BE2C (cell line): ENCODE data around the gene TSPAN5.
"Not testable (repeated sequence)": the region's sequence is repeated elsewhere in the genome, so short reads cannot be mapped to it uniquely, and the experiment has no call there.

Experiments
- DNase-seq: peaks from one replicate; pipeline ENCODE4 v3.0.0-alpha.2; 2020
- H3K27me3 ChIP-seq: fragments of 250-450 bp; sonication (Bioruptor Pico); 2 replicates; pipeline ENCODE4 v1.5.1; 2020; ENCODE audit warnings: mild to moderate bottlenecking
- H3K36me3 ChIP-seq: fragments of 250-450 bp; sonication (Bioruptor Pico); 2 replicates; pipeline ENCODE4 v1.5.1; 2020; ENCODE audit warnings: mild to moderate bottlenecking
- H3K4me1 ChIP-seq: fragments of 250-450 bp; sonication (Bioruptor Pico); 2 replicates; pipeline ENCODE4 v1.5.1; 2020
- H3K4me3 ChIP-seq: 2 replicates; pipeline ENCODE4 v1.5.1; 2011; ENCODE audit warnings: low read depth, low read length
- H3K9me3 ChIP-seq: fragments of 250-450 bp; sonication (Bioruptor Pico); 2 replicates; pipeline ENCODE4 v1.5.1; 2020
- TF ChIP-seq, protein P1 (sequence below): IDR thresholded peaks from 2 replicates; pipeline ENCODE4 v1.5.1; 2012; ENCODE audit warnings: mild to moderate bottlenecking, low read depth, low read length

The TSPAN5 gene

GRCh38 chr4:98469771-98470170, 188.6 kb downstream of the TSPAN5 start:
- H3K27me3 ChIP-seq = no peaks in the 10 kb centered on the region
- TF ChIP-seq, protein P1, sequence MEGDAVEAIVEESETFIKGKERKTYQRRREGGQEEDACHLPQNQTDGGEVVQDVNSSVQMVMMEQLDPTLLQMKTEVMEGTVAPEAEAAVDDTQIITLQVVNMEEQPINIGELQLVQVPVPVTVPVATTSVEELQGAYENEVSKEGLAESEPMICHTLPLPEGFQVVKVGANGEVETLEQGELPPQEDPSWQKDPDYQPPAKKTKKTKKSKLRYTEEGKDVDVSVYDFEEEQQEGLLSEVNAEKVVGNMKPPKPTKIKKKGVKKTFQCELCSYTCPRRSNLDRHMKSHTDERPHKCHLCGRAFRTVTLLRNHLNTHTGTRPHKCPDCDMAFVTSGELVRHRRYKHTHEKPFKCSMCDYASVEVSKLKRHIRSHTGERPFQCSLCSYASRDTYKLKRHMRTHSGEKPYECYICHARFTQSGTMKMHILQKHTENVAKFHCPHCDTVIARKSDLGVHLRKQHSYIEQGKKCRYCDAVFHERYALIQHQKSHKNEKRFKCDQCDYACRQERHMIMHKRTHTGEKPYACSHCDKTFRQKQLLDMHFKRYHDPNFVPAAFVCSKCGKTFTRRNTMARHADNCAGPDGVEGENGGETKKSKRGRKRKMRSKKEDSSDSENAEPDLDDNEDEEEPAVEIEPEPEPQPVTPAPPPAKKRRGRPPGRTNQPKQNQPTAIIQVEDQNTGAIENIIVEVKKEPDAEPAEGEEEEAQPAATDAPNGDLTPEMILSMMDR = no peak
- no peaks in the 10 kb centered on the region for H3K4me1 ChIP-seq
- no peak for DNase-seq
- no peaks in the 10 kb centered on the region for H3K36me3 ChIP-seq
- H3K9me3 ChIP-seq = no peaks in the 10 kb centered on the region
- H3K4me3 ChIP-seq = no peak overlapping the region

GRCh38 chr4:98468709-98469108, 189.7 kb downstream of the TSPAN5 start:
- TF ChIP-seq, protein P1 = no peak
- no peaks in the 10 kb centered on the region for H3K27me3 ChIP-seq
- no peaks in the 10 kb centered on the region for H3K36me3 ChIP-seq
- DNase-seq = no peak
- H3K4me3 ChIP-seq = no peak overlapping the region
- no peaks in the 10 kb centered on the region for H3K9me3 ChIP-seq
- no peaks in the 10 kb centered on the region for H3K4me1 ChIP-seq

GRCh38 chr4:98467627-98468072, 190.8 kb downstream of the TSPAN5 start:
- no peaks in the 10 kb centered on the region for H3K36me3 ChIP-seq
- H3K4me1 ChIP-seq = no peaks in the 10 kb centered on the region
- H3K27me3 ChIP-seq = no peaks in the 10 kb centered on the region
- H3K4me3 ChIP-seq = peak overlapping the region; percentile 49
- no peaks in the 10 kb centered on the region for H3K9me3 ChIP-seq
- DNase-seq = peak; percentile 78
- TF ChIP-seq, protein P1 = peak; percentile 86

DNA sequence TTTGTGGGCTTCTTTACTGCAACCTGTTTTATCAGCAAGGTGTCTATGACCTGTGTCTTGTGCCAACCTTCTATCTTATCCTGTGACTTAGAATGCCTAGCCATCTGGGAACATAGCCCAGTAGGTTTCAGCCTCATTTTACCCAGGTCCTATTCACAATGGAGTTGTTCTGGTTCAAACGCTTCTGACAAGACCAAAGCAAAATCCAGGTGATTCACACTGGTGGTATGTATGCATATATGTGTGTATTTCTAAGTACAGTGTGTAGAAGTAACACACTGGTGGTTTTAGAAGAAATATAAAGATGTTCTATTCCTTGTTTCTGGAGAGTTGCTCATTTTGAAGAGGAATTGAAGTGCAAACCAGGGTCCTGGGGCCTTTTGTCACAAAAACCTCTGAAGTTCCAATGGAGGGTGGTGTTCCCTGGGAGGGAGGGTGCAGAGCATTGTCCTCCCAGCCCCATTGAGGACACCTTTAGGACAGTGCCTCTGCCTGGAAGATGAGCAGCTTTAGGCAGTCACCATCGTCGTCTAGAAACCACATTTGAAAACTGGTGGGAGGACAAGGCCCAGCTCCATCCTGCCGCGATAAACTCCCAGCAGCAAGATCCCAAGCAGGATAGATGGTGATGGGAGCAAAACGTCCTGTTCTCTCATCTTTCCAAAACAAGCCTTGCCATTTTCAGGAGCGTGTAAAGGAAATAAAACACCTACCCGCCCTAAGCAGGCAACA, 191.4 kb downstream of the TSPAN5 start:
- no peaks in the 10 kb centered on the region for H3K27me3 ChIP-seq
- H3K9me3 ChIP-seq = no peaks in the 10 kb centered on the region
- H3K4me1 ChIP-seq = no peaks in the 10 kb centered on the region
- DNase-seq = no peak
- H3K36me3 ChIP-seq = no peaks in the 10 kb centered on the region
- H3K4me3 ChIP-seq = no peak overlapping the region
- TF ChIP-seq, protein P1 = no peak

GRCh38 chr4:98462487-98462886, 195.9 kb downstream of the TSPAN5 start:
- Histone ChIP-seq H3K4me1 (no peaks in the 10 kb centered on the region), H3K9me3 (no peaks in the 10 kb centered on the region), H3K27me3 (no peaks in the 10 kb centered on the region), H3K36me3 (no peaks in the 10 kb centered on the region), H3K4me3 (no peak overlapping the region)
- DNase-seq = no peak
- TF ChIP-seq, protein P1 = no peak

DNA sequence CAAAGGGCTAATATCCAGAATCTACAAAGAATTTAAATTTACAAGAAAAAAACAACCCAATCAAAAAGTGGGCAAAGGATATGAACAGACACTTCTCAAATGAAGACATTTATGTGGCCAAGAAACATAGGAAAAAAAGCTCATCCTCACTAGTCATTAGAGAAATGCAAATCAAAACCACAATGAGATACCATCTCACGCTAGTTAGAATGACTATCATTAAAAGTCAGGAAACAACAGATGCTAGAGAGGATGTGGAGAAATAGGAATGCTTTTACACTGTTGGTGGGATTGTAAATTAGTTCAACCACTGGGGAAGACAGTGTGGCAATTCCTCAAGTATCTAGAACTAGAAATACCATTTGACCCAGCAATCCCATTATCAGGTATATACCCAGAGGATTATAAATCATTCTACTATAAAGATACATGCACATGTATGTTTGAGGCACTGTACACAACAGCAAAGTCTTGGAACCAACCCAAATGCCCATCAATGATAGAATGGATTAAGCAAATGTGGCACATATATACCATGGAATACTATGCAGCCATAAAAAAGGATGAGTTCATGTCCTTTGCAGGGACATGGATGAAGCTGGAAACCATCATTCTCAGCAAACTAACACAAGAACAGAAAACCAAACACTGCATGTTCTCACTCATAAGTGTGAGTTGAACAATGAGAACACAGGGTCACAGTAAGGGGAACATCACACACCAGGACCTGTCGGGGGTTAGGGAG, 197.1 kb downstream of the TSPAN5 start:
- not testable (repeated sequence) for H3K27me3 ChIP-seq, H3K9me3 ChIP-seq, DNase-seq, H3K4me1 ChIP-seq, H3K36me3 ChIP-seq, H3K4me3 ChIP-seq

- DNase-seq, H3K36me3 ChIP-seq, H3K4me1 ChIP-seq, H3K4me3 ChIP-seq, H3K27me3 ChIP-seq, H3K9me3 ChIP-seq: not testable (repeated sequence)
Measured at GRCh38 chr4:98457422-98457821, 201.0 kb downstream of the TSPAN5 start.
